ENCODE data around the gene MOSMO.

MOSMO gene

DNA sequence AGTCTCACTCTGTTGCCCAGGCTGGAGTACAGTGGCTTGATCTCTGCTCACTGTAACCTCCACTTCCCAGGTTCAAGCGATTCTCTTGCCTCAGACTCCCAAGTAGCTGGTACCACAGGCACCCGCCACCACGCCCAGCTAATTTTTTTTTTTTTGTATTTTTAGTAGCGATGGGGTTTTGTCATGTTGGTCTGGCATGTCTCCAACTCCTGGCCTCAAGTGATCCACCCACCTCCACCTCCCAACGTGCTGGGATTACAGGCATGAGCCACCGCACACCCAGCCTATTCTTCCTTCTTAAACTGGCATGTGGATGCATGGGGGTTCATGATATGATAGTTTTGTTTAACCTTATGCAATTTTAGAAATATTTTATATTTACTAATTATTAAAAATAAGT, 45.1 kb downstream of the MOSMO start:
- FAIRE-seq, result no peak

DNA sequence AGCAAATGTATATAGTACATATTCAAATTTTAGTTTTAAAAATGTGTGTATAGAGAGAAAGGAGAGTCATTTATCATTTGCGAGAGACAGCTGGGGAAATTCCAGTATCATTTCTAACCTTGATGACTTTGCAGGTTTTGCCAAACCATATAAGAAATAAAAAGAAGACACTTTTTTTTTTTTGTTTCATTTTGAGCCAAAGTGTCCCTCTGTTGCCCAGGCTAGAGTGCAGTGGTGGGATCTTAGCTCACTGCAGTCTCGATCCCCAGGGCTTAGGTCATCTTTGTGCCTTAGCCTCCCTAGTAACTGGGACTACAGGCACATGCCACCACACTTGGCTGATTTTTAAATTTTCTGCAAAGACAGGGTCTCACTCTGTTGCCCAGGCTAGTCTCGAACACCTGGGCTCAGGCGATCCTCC, 46.0 kb downstream of the MOSMO start:
- FAIRE-seq, result no peak

DNA sequence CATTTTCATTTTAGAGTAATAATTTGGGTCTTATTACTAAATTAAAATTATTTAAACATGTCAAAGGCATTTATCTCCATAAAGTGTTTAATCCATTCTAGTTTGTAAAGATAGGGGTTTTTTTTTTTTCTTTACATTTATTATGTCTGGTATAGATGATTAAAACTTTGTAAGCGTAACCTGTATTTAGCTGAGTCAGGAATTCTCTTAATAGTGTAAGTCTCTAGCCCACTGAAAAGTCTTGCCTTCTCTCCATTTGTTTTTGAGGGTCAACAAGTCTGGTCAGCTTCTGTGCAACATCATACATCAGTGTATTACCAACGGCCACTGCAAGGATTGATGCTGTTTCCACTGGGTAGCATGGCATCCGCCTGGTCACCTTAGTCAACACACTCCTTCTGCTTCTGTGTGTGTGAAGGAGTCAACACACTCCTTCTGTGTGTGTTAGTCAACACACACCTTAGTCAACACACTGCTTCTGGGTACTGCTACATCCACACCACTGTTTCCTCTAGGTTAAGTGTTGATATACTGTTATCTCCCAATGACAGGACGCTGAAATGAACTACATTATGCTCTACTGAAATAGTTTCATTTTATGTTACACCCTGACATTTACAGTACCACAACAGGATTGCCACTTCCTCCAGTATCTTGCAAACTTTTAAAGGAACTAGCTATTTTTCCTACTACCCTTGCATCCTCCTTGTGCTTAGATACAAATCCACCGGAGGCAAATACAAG, 47.1 kb downstream of the MOSMO start:
- no peak for FAIRE-seq

DNA sequence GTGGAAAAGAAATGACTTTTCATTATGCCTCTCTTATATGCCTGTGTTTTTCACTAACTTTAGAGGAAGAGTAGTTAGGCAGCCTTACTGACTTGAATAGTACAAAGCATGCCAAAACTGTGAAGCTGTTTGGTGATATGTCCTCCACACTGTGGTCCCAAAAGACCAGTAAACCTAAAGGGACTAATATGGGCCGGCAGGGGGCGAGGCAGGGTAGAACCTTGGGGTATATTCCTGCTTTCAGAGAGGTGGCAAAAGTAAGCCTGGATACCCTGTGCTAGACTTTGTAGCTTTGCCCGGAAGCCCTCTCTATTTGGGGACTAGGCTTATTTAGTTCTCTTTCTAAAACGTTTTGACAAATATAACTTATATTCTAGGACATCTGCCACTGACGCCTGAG, 48.0 kb downstream of the MOSMO start:
- no peak for FAIRE-seq

DNA sequence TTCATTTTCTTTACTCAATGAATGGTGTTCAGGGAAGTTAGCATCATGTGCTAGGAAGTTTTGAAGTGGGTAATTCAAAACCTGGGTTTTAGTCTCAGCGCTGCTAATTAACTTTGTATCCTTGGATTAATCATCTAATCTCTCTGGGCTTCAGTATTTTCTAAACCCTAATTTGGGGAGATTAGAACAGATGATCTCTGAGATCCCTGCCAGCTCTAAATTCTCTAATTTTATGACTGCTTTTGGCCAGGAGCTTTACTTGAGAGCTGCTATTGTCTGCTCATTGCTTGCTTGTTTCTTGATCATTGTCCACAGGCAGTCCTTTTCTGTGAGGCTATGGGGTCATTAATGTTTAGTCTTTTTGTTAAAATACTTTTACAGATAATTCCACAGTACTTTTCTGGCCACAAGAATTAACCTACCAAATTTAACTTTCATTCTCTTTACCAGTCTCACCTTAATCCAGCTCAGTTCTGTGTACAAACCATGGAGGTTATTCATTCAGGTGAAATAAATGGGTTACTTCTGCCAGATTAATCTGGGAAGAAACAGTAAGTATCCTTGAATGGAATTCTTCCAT, 56.1 kb downstream of the MOSMO start:
- no peak for FAIRE-seq

DNA sequence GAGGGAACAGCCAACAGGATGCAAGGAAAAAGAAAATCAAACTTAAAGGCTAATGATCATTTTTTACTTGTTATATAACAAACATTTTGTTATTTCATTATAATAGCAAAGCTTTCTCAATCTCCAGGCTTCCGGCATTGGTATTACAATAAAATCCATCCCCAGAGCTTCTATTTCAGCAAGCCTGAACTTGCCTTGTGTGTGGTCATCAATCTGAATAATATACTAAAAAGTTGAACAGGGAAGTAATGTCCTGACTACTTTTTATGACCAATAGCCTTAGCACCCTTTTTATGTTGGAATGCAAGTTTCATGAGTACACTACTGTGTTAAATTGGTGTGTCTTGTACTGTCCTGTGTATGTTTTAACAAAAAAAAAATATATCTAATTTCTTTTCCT, 57.3 kb downstream of the MOSMO start:
- peak; percentile 38 for FAIRE-seq

DNA sequence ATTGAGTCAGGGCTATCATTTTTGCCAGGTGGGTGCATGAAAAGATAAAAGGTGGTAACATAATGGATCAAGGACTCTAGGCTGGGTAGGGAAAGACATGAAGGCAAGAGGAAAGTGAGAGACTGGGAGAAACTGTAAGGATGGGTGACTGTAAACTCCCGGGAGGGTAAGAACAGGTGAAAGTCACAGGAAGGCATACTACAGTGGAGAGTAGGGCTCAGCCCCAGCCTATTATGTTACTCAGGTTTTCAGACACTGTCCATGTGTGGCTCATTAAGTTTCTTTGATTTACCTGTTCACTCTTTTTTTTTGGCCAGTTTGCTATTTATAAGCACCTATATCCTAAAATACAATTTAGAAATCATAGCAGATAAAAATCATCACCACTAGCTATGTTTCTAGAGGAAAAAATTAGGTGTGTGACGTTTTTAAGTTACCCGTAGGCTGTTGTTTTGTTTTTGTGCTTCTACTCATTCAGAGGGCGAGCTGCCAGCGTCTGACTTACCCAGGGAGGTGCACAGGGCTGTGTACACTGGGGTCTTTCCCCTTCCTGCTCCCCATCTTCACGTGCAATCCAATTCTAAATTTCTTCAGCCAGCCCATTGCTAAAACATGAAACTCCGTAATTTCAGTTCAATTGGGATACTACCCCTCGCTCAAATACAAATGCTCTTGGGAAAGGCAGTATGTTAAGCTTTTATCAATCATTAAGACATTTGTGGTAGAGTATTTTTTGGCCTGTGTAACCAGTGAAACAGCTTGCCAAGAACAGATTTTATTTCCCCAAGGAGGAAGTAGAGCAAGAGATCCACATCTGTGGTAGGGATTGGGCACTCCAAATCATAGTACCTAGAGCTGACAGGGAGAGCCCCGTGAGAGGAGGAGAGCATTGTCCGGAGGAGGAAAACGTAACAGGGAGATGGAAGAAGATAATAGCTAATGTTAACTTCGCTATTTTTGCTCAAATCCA, 62.7 kb downstream of the MOSMO start:
- no peak for FAIRE-seq

DNA sequence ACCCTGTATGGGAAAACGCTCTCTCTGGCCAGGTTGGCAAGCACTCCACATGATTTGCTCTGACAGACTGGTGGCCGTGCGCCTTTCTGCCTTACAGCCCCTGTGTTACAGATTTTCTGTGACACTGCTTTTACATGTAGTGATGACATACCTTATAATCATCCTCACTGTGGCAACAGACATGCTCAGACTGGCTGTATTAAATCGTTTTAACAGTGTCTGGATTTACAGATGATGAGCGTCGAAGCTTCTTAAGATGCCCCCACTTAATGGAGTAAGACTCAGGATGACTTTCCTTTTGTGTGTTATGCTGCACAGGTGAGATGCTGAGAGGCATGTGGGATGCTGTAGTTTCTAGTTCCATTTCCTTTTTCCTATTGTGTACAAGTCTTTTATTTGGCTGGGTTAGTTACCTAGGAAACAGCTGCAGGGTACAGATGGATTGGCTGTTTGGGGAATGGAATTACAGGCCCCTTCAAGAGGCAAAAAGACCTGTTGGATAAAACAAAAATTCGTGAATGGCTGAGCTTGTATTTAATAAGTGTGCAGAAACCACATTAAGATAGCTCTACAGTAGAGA, 63.5 kb downstream of the MOSMO start:
- FAIRE-seq, result no peak

DNA sequence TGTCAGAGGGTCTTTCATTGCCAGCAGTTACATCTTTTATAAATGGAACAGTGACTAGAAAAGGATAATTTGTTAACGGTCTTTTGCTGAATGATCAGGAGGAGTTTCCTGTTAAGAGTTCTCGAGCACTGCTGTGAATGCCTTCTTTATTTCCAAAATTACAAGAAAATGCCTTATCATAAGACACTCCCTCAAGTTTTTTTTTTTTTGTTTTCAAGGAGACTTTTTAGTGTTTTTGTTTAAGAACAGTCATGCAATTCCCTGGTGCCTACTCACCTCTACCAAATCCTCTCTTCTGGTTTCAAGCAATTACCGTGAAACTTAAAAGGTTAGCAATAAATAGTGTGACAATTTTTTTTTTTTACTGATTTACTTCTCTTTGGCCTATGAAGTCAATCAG, 65.4 kb downstream of the MOSMO start:
- no peak for FAIRE-seq

DNA sequence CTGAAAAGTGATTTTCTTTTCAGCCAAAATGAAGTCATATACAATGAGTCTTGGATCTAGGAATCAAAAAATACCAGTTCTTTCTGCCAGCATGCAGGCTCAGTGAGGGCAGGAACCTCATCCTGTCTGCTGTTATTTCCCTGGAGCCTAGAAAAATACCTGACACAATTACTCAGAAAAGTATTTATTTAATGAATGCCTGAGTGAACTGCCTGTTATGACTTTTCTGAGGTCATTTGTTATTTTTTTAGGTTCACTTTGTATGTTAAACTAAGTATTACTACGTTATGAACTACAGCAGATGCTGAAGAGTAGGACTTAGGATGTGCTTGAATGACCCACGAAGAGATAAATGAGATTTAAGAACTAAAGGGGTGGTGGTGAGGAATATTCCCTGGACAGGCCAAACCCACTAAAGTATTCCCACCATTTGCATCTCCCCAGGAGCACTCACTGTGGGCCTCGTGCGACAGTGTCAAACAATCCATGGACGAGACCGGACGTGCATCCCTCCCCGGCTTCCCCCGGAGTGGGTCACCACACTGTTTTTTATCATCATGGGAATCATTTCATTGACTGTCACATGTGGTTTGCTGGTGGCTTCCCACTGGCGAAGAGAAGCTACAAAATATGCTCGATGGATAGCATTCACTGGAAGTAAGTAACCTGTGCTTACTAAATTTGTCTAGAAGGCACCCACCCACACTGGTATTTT, 67.3 kb downstream of the MOSMO start:
- no peak for FAIRE-seq

DNA sequence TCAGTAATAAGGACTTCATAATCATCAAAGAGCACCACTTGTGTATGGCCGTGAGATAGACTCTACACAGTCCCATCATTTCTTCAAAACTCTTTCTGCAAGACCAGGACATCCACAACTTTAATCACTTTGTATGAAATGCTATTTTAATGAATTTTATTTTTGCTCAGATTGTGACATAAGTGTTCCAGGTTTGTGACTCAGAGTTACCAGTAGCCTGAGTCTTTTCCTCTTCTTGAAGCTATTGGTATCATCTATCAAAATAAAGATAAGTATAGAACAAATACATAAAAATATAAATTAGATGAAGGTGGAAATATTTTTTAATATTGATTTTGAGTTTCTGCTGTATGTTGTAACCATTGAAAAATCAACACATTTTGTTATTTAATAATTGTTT, 67.9 kb downstream of the MOSMO start:
- FAIRE-seq, result no peak

DNA sequence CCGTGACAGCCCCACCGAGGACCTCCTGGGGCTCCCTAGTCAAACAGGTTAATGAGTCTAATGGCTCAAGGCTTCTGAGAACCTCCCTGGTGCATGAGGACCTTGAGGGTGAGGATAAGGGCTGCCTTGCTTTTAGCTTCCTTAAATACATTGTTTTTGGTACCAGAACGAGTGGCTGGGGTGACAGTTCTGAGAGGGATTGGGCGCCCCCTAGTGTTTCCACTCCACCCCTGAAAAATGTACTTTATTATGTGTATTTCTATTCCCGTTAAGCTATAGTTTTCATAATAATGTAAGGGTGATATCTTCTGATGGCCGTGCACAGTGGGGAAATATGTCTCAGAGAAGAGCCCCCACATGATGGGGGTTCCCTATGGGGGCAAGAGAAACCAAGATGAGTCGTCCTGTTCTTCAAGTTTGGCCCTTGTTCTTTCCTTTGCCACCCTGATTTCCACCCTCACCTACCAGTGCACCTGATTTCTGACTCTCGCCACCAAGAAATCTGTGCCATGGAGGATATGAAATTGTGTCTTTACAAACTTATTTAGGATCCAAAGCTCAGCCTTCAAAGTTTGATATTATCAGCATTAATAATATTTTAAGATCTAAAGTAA, 69.9 kb downstream of the MOSMO start:
- FAIRE-seq, result no peak

DNA sequence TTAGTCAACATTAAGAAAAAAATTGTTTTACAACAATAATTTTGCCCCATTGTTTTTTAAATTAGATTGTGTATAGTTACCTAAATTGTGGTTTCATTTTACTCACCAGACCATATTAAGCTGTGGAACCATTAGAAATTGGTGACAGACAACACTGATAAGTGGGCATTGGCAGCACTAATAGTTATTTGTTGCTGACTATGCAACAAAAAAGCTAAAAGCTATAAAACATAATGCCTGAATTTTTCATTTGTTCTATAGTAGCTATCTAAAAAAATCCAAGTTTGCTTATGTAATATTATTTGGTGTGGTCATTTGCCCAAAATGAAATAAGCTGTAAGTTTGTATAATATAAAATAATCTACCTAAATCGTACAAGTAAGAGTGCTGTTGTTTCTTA, 70.7 kb downstream of the MOSMO start:
- no peak for FAIRE-seq

DNA sequence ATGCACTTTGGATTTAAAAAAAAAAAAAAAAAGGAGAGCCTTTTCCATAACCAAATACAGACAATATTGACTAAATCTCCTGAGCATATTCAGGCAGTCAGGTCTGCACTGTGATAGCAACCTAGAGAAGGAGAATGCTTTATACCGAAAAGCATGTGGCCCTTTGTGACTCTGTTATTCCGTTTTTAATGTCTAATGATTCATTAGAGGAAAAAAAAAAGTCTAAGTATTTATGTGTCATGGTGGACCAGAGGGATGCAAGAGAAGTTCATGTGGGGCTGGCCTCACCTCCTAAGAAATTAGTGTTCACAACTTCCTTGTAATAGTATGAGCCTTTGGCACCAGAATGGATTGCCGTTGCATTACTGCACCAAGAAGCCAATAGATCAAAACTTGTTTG, 73.1 kb downstream of the MOSMO start:
- FAIRE-seq, result no peak

DNA sequence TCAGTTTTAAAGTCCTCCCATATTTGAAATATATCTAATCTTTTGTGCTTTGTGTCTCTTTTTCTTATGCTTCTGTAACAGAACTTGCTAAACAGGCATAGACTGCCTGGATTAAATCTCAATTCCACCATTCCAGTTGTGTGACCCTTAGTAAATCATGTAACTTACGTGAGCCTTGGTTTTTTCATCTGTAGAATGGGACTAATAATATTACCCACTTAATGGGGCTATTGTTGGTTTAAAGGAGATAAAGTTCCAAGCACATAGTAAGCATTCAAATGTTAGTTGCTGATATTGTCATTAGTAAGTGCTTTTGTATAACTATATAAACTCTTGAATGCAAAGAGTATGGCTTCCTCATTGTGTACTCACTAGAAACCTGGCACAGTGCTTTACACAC, 78.5 kb downstream of the MOSMO start:
- FAIRE-seq, result no peak

DNA sequence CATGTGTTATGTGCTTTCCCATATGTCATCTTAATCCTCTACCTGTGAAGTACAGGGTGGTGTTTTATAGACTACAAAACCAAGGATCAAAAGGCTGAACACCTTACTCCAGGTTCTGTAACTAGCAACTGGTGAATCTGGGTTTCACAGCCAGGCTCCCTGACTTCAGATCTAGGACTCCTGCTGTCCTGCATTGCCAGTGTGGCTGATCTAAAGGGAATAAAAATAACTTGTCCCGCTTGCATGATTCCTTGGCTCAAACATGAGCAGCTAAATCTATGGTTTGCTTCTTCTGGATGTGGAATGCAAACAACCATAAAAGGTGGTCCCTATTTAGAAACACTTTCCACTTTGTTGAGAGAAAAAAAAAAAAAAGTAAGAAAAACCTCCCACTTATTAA, 80.7 kb downstream of the MOSMO start:
- FAIRE-seq, result no peak

DNA sequence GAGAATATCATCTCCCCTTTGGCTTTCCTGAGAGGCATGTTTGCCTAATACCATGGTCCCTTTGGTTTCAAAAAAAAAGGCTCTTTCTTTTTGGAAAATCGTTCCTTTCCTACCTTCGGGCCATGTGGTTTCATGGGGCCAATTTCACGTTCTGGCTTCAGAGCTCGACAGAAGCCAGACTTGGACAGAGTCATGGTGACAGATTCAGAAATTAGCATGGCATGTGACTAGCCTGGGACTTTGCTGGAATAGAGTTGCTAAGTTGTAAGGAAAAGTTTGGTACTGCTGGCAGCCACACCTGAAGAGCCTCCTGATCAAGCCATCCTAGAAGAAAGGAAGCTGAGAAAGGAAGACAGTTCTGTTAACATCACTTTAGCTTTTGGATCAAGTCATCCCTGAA, 82.0 kb downstream of the MOSMO start:
- FAIRE-seq, result no peak

DNA sequence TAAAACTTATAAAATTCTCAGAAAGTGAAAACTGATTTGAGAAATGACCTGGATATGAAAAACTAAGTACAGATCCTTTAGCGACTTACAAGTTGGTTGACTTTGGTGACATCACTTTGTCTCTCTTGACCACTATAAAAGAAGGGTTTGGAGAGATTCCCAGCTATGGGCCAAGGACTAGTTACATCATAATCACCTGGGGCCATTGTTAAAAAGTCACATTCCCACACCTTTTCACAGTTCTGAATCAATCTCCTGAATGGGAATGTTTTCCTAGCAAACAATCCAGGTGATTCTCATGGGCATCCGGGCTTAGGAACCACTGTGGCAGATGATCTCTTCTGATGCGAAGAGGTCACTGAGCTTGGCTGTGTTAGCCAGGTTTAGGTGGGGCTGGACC, 83.8 kb downstream of the MOSMO start:
- FAIRE-seq, result no peak

DNA sequence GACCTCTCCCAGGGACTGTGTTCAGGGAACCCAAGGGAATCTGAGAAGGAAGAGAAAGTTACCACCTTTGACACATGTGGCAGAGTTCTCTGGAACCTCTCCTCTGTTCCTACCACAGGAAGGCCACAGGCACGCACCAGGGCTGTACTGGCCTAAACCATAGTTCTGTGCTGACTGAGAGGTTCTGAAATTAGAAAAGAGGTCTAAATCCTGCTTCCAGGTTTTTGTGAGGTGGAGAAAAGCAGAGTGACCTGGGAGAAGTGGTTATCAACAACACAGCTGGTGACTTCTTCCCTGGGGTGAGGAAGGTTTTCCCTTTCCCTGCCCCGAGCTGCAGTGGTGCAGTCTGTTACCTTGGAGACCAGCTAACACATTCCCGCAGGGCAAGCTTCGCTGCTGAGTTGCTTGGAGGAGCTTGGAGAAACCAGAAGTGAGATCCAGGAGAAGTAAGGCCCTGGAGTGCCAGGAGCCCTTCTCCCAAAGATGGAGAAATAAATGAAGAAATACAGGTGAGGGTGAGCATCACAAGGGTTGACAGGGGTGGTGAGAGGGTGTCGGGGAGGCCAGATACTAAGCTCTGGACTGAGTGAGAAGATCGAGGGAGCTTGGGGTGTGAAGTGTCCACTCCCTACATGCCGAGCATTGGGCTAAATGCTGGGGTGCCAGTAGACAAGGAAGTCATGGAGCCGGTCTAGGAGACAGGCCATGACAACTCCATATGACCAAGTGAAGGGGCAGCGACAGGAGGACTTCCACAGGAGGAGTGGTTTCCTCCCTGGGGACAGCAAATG, 84.4 kb downstream of the MOSMO start, which contains the start of gene VWA3A:
Gene VWA3A (plus strand): TSS at position 399 of the 791 bp plus-strand sequence. CDS start 97 bp downstream, at position 496.
- no peak for FAIRE-seq

DNA sequence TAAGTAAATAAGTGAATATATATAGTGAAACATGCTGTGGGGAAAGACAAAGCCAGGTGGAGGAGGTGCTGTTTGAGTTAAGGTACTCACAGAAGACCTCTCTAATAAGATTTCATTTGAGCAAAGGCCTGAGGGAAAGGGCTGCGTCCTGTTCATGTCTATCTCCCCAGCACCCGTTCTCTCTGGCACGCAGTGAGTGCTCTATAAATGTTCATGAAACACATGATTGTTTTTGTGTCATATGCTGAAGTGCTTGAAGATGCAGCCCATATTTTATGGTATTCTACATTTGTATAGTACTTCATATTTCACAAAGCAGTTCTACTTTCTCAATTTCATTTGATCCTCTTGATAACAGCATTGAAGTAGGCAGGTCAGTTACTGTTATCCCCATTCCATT, 85.4 kb downstream of the MOSMO start:
- no peak for FAIRE-seq

DNA sequence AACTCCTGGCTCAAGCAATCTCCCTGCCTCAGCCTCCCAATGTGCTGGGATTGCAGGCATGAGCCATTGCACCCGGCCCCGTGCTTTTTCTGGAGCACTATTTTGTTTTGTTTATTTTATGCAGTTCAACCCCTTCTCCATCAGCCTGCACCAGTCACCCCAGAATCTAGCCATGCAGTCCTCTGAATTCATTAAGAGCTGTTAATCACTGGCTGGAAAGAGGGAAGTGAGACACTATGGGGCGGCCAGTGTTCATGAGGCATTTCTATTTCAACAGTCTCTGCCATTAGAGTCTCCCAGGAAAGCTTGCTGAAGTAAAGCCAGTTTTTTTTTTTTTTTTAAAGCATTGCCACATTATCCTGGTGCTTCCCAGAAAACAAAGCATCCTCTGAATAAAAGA, 86.1 kb downstream of the MOSMO start:
- FAIRE-seq, result no peak
